ENCODE measurements around the gene PITPNB. TPM values are rescaled to one million over a fixed set of nuclear protein-coding genes. Genes with fewer than 3 reads are reported as not detected.

The PITPNB gene
- 24.3 and 41.0 TPM in 2 replicates for total RNA-seq

GRCh38 chr22:27919222-27919941 is at the start of gene PITPNB:
Gene PITPNB (minus strand): TSS chr22:27919256. CDS start chr22:27919191, 65 bp downstream.

Other genes starting within 250 kb of the PITPNB start
- 0.55 and 1.8 TPM in 2 replicates for gene MN1, start 117.5 kb downstream of the PITPNB start, total RNA-seq